H1 (cell line): ENCODE data around the gene SIRT3. TPM values are rescaled to one million over a fixed set of nuclear protein-coding genes. Genes with fewer than 3 reads are reported as not detected.

ENCODE experiments used
- CEBPB ChIP-seq: IDR thresholded peaks from 2 replicates; pipeline ENCODE4 v1.6.1; 2012; ENCODE audit warnings: low read depth, low read length
- polyA plus RNA-seq, 7 experiments: library from polyadenylated mRNA; depleted of rRNA in 3 of 7; stranded (reverse) in 5 of 7; unstranded in 2 of 7; fragments of >200 nt in 5 of 7; fragments of 200-250 nt in 2 of 7; gene quantifications; 1 replicate in 5 of 7; 2 replicates in 1 of 7; 4 replicates in 1 of 7; pipeline versions ENCODE4 v1.2.1 to v1.2.3, GENCODE V29; 2011 to 2013; ENCODE audit warnings: missing spikeins in 2 of 7, mixed read lengths in 2 of 7
- total RNA-seq: library from RNA; stranded (reverse); fragmentation: NEBNext Ultra II Directional; extraction: Animal tissue kit (Norgen Biotek cat#: 25700); gene quantifications from 2 replicates; pipeline ENCODE4 v1.2.1, GENCODE V29; 2021
- TF ChIP-seq, protein P1 (sequence below), 3 experiments: IDR thresholded peaks; 1 replicate in 2 of 3; 2 replicates in 1 of 3; pipeline versions ENCODE4 v1.5.1 to v1.6.1; 2011; ENCODE audit warnings: low read length in 3 of 3, mild to moderate bottlenecking in 3 of 3, inconsistent platforms in 2 of 3, low read depth in 1 of 3, moderate library complexity in 1 of 3; ENCODE audit not compliant: insufficient read depth in 1 of 3; ENCODE audit errors: control extremely low read depth in 1 of 3
- TF ChIP-seq, protein P2 (sequence below): IDR thresholded peaks from 2 replicates; pipeline ENCODE4 v1.6.1; 2012; ENCODE audit warnings: inconsistent platforms

Gene SIRT3
- total and polyA plus RNA-seq, 2 of the 8 experiments (the other 6 are each of a cell fraction or from before 2014, with no cell fraction given): 14.3 to 21.6 TPM

DNA sequence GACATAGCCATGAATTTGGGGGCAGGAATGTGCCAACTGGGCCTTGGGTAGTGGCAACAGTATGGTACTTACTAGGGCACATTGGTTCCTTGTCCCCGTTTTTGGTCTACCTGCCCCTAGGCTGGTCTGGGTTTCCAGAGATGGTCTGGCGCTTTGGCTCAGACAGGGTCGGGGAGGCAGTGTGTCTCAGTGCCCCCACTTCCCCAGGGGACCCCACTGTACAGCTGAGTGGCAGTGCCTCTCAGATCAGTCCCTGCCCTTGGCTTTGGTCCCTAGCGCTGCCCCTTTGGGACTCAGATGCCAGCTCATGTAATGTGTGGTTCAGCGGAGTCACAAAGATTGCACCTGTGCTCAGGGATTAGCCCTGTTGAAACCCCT is 25.4 kb downstream of the SIRT3 start (continued):
- TF ChIP-seq, protein P1, sequence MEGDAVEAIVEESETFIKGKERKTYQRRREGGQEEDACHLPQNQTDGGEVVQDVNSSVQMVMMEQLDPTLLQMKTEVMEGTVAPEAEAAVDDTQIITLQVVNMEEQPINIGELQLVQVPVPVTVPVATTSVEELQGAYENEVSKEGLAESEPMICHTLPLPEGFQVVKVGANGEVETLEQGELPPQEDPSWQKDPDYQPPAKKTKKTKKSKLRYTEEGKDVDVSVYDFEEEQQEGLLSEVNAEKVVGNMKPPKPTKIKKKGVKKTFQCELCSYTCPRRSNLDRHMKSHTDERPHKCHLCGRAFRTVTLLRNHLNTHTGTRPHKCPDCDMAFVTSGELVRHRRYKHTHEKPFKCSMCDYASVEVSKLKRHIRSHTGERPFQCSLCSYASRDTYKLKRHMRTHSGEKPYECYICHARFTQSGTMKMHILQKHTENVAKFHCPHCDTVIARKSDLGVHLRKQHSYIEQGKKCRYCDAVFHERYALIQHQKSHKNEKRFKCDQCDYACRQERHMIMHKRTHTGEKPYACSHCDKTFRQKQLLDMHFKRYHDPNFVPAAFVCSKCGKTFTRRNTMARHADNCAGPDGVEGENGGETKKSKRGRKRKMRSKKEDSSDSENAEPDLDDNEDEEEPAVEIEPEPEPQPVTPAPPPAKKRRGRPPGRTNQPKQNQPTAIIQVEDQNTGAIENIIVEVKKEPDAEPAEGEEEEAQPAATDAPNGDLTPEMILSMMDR (IDR thresholded peaks at IDR 0.05; ENCODE audit: control extremely low read depth in 1 of 3, insufficient read depth in 1 of 3, low read depth in 1 of 3, low read length in 3 of 3): no peak
- no peak for TF ChIP-seq CEBPB
- TF ChIP-seq, protein P2, sequence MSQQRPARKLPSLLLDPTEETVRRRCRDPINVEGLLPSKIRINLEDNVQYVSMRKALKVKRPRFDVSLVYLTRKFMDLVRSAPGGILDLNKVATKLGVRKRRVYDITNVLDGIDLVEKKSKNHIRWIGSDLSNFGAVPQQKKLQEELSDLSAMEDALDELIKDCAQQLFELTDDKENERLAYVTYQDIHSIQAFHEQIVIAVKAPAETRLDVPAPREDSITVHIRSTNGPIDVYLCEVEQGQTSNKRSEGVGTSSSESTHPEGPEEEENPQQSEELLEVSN: no peak
